ENCODE results near the gene PIGQ. TPM values are rescaled to one million over a fixed set of nuclear protein-coding genes. Genes with fewer than 3 reads are reported as not detected.
A peak's percentile ranks its signal among the peaks of the same experiment; 100 is the strongest.

The PIGQ gene
- total and polyA plus RNA-seq, 2 of the 4 experiments (the other 2 are of a cell fraction) = 5.9 to 36.8 TPM

DNA sequence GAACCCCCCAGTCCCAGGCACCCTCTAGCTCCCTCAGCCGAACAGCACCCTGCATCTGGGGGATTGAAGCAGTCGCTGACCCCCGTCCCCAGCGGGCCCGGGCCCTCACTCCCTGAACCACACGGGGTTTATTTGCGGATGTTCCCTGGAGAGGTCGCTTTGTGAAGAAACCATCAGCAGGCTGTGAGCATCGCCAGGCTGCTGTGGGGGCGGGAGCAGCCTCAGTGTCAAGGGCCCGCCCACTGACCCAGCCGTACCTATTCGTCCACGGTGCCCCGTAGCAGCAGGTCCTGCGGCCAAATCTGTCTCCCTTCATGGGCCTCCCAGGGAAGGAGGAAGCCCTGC, 13.7 kb downstream of the PIGQ start:
- no peaks in the 10 kb centered on the region for H3K9me3 ChIP-seq (ENCODE audit: control insufficient read depth, insufficient read depth, low read length)
- H3K9me1 ChIP-seq (ENCODE audit: insufficient read depth, low read length) = peaks cover 9% of the 10 kb centered on the region; the same call in 1 of the 2 replicates
- BruUV-seq (replicated peaks) = no TSS peak
- peak overlapping the region; percentile 43 for H2AFZ ChIP-seq (replicated peaks; ENCODE audit: low read length, poor library complexity)
- no peak for TF ChIP-seq CEBPB (IDR thresholded peaks at IDR 0.05; ENCODE audit: low read depth, low read length)
- no peak for TF ChIP-seq CHD1 (IDR thresholded peaks at IDR 0.05; ENCODE audit: low read depth, low read length)
- no peak for TF ChIP-seq POLR2A (IDR thresholded peaks at IDR 0.05; ENCODE audit: low read depth, low read length)
- no peak for TF ChIP-seq FOS (IDR thresholded peaks at IDR 0.05; ENCODE audit: low read depth, low read length)
- no peak for TF ChIP-seq MXI1 (IDR thresholded peaks at IDR 0.05; ENCODE audit: borderline replicate concordance, low read depth, low read length)
- TF ChIP-seq USF2 (IDR thresholded peaks at IDR 0.05; ENCODE audit: low read depth, low read length) = no peak
- TF ChIP-seq MAZ (IDR thresholded peaks at IDR 0.05; ENCODE audit: borderline replicate concordance, low read depth, low read length) = no peak
- no peak for TF ChIP-seq RAD21 (IDR thresholded peaks at IDR 0.05; ENCODE audit: low read length)
- TF ChIP-seq MAFK (IDR thresholded peaks at IDR 0.05; ENCODE audit: low read depth, low read length) = no peak
- TF ChIP-seq, protein P1, sequence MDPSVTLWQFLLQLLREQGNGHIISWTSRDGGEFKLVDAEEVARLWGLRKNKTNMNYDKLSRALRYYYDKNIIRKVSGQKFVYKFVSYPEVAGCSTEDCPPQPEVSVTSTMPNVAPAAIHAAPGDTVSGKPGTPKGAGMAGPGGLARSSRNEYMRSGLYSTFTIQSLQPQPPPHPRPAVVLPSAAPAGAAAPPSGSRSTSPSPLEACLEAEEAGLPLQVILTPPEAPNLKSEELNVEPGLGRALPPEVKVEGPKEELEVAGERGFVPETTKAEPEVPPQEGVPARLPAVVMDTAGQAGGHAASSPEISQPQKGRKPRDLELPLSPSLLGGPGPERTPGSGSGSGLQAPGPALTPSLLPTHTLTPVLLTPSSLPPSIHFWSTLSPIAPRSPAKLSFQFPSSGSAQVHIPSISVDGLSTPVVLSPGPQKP (IDR thresholded peaks at IDR 0.05; ENCODE audit: borderline replicate concordance, low read depth, low read length) = no peak
- TF ChIP-seq NFE2L2 (IDR thresholded peaks at IDR 0.05; ENCODE audit: low read depth, low read length) = no peak
- no peak for TF ChIP-seq SMC3 (IDR thresholded peaks at IDR 0.05; ENCODE audit: low read depth, low read length)
- TF ChIP-seq RCOR1 (IDR thresholded peaks at IDR 0.05; ENCODE audit: insufficient replicate concordance, low read length) = no peak
- no peak for TF ChIP-seq BHLHE40 (IDR thresholded peaks at IDR 0.05; ENCODE audit: low read depth, low read length)
- no peak for TF ChIP-seq CTCF (conservative IDR thresholded peaks at IDR 0.05; ENCODE audit: low read depth, low read length)
- TF ChIP-seq RFX5 (IDR thresholded peaks at IDR 0.05; ENCODE audit: low read depth, low read length) = no peak
- H3K14ac ChIP-seq (replicated peaks; ENCODE audit: low read depth, low read length) = no peak overlapping the region
- dilution Hi-C loops (cut with HindIII; ENCODE audit: low sequenced_read_pairs, unreplicated experiment) (no loop called here), intact Hi-C loops (cut with micrococcal nuclease) (no loop called here), in situ Hi-C loops (cut with MboI; ENCODE audit: low sequenced_read_pairs) (no loop called here)
- DNase-seq = no peak
- H2BK5ac ChIP-seq (ENCODE audit: low read depth, low read length, poor library complexity, severe bottlenecking) = no peak overlapping the region
- ChIA-PET POLR2A (ENCODE audit: unreplicated experiment) (no interaction called here), CTCF (no interaction called here)
- no peak overlapping the region for H2BK120ac ChIP-seq (ENCODE audit: low read depth, low read length)
- H3K4me3 ChIP-seq (ENCODE audit: insufficient read depth, low read depth, low read length) = no peak overlapping the region
- H3K56ac ChIP-seq (ENCODE audit: extremely low read depth, insufficient read depth, low read length) = no peak overlapping the region
- H3K18ac ChIP-seq (ENCODE audit: low read depth, low read length) = no peak overlapping the region
- H4K91ac ChIP-seq (ENCODE audit: insufficient read depth, low read depth, low read length) = no peak overlapping the region
- H2AK5ac ChIP-seq (ENCODE audit: low read depth, low read length) = no peak overlapping the region
- no peak overlapping the region for H2BK15ac ChIP-seq (ENCODE audit: low read depth, low read length)
- H3K27me3 ChIP-seq (ENCODE audit: control insufficient read depth, insufficient read depth, low read length) = no peaks in the 10 kb centered on the region
- no peak overlapping the region for H3K23ac ChIP-seq (ENCODE audit: low read depth, low read length)
- H2AK9ac ChIP-seq (replicated peaks; ENCODE audit: low read depth, low read length, poor library complexity) = no peak overlapping the region
- H3K4me2 ChIP-seq (ENCODE audit: low read depth, low read length) = no peak overlapping the region
- H3K9ac ChIP-seq (ENCODE audit: low read depth, low read length) = no peak overlapping the region
- peaks cover 11% of the 10 kb centered on the region for H3K4me1 ChIP-seq (ENCODE audit: control insufficient read depth, insufficient read depth, low read length)
- H4K8ac ChIP-seq (ENCODE audit: low read depth in 2 of 2, low read length in 2 of 2) = no peak overlapping the region
- no peak overlapping the region for H2BK20ac ChIP-seq (ENCODE audit: low read depth, low read length)
- no peak overlapping the region for H3K4ac ChIP-seq (ENCODE audit: low read depth, low read length)
- 76% methylated on average over 14 of the region's 16 CpGs; no CpG with 5 or more reads in 1 of the 2 experiments for WGBS, 2 experiments (ENCODE audit: extremely low coverage in 2 of 2, insufficient read length in 1 of 2)
- H4K20me1 ChIP-seq (ENCODE audit: insufficient read depth, low read length) = peaks cover 3% of the 10 kb centered on the region; the same call in 1 of the 2 replicates
- no peak for ATAC-seq (ENCODE audit: low read depth)
- peaks cover 6 to 23% of the 10 kb centered on the region in 2 experiments; a peak in 3 of 4 replicates for H3K79me1 ChIP-seq (ENCODE audit: low read depth in 1 of 2, low read length in 2 of 2)
- H4K5ac ChIP-seq (ENCODE audit: low read depth, low read length) = no peak overlapping the region
- peaks cover 7% of the 10 kb centered on the region; the same call in 1 of the 2 replicates for H3K36me3 ChIP-seq (ENCODE audit: control insufficient read depth, insufficient read depth, low read length)
- no peak overlapping the region for H3K27ac ChIP-seq (ENCODE audit: insufficient read depth, low read length)

All from IMR-90 (cell line).